HEK293T (cell line): ENCODE measurements around the gene KRTAP12-2.

Experiments used
- SP1 ChIP-seq: fragments of 450-650 bp; IDR thresholded peaks from 2 replicates; pipeline ENCODE4 v1.6.1; 2017
- TARDBP ChIP-seq: fragments of 450-650 bp; IDR thresholded peaks from 2 replicates; pipeline ENCODE4 v1.6.1; 2016
- TF ChIP-seq, protein P1 (sequence below): fragments of 450-650 bp; IDR thresholded peaks from 2 replicates; pipeline ENCODE4 v1.6.1; 2016

GRCh38 chr21:44630440-44630839 is 36.3 kb downstream of the KRTAP12-2 start:
- TF ChIP-seq TARDBP (no peak), SP1 (no peak)
- TF ChIP-seq, protein P1, sequence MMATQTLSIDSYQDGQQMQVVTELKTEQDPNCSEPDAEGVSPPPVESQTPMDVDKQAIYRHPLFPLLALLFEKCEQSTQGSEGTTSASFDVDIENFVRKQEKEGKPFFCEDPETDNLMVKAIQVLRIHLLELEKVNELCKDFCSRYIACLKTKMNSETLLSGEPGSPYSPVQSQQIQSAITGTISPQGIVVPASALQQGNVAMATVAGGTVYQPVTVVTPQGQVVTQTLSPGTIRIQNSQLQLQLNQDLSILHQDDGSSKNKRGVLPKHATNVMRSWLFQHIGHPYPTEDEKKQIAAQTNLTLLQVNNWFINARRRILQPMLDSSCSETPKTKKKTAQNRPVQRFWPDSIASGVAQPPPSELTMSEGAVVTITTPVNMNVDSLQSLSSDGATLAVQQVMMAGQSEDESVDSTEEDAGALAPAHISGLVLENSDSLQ, result no peak
